ENCODE results near the gene NCOA1. TPM values are rescaled to one million over a fixed set of nuclear protein-coding genes. Genes with fewer than 3 reads are reported as not detected.
"Not testable (repeated sequence)": the region's sequence is repeated elsewhere in the genome, so short reads cannot be mapped to it uniquely, and the experiment has no call there.

The NCOA1 gene
- total and polyA plus RNA-seq, 5 experiments from 2014 or later: 13.0 to 44.8 (median 27.2) TPM

GRCh38 chr2:24531610-24532009, 40.6 kb downstream of the NCOA1 start:
- POLR2A ChIA-PET, ATAC-seq, H3K27ac Mint-ChIP-seq, H3K4me3 Mint-ChIP-seq, H3K27me3 Mint-ChIP-seq, DNase-seq: not testable (repeated sequence)
- peaks cover 0 to 85% (median 25%) of the 10 kb centered on the region in 9 donors for H3K9me3 Mint-ChIP-seq
- H3K36me3 Mint-ChIP-seq: peaks cover 26 to 60% (median 29%) of the 10 kb centered on the region in 3 donors
- peaks cover 29 to 54% (median 44%) of the 10 kb centered on the region in 4 donors for H3K4me1 Mint-ChIP-seq

- not testable (repeated sequence) for ATAC-seq
- H3K4me1 Mint-ChIP-seq: peaks cover 31 to 54% (median 47%) of the 10 kb centered on the region in 4 donors
These were observed 41.0 kb downstream of the NCOA1 start for GRCh38 chr2:24532057-24532456.

GRCh38 chr2:24533574-24533973, 42.5 kb downstream of the NCOA1 start:
- DNase-seq, H3K27ac Mint-ChIP-seq, H3K27me3 Mint-ChIP-seq, ATAC-seq, POLR2A ChIA-PET: not testable (repeated sequence)
- Mint-ChIP-seq H3K4me3 (peak overlapping the region in 3 of 10 donors; percentile 15 to 24 (median 15)), H3K9me3 (peaks cover 0 to 85% (median 27%) of the 10 kb centered on the region in 9 donors), H3K36me3 (peaks cover 29 to 58% (median 33%) of the 10 kb centered on the region in 3 donors), H3K4me1 (peaks cover 31 to 53% (median 45%) of the 10 kb centered on the region in 4 donors)

More at GRCh38 chr2:24532057-24532456, 41.0 kb downstream of the NCOA1 start:
- H3K4me3 Mint-ChIP-seq, POLR2A ChIA-PET, H3K27me3 Mint-ChIP-seq, DNase-seq: not testable (repeated sequence)
- H3K9me3 Mint-ChIP-seq: peaks cover 0 to 88% (median 25%) of the 10 kb centered on the region in 9 donors
- H3K27ac Mint-ChIP-seq: peak overlapping the region in 1 of 10 donors; percentile 80
- peaks cover 29 to 64% (median 30%) of the 10 kb centered on the region in 3 donors for H3K36me3 Mint-ChIP-seq

GRCh38 chr2:24538720-24539119, 47.7 kb downstream of the NCOA1 start:
- DNase-seq (no peak), ATAC-seq (no peak)
- Mint-ChIP-seq H3K9me3 (peaks cover 4 to 78% (median 36%) of the 10 kb centered on the region in 9 donors), H3K36me3 (peaks cover 33 to 52% (median 42%) of the 10 kb centered on the region in 3 donors), H3K4me1 (peaks cover 34 to 65% (median 56%) of the 10 kb centered on the region in 4 donors), H3K27ac (no peak overlapping the region), H3K27me3 (no peaks in the 10 kb centered on the region), H3K4me3 (peak overlapping the region in 1 of 10 donors; percentile 48)
- POLR2A ChIA-PET: no interaction called here

- Mint-ChIP-seq H3K36me3 (peaks cover 31 to 57% (median 47%) of the 10 kb centered on the region in 3 donors), H3K27me3 (no peaks in the 10 kb centered on the region), H3K27ac (no peak overlapping the region), H3K4me1 (peaks cover 38 to 65% (median 58%) of the 10 kb centered on the region in 4 donors), H3K9me3 (peaks cover 8 to 78% (median 37%) of the 10 kb centered on the region in 9 donors), H3K4me3 (no peak overlapping the region)
- POLR2A ChIA-PET: no interaction called here
- DNase-seq (no peak), ATAC-seq (no peak)
These were observed 48.2 kb downstream of the NCOA1 start for GRCh38 chr2:24539258-24539657.

- POLR2A ChIA-PET: no interaction called here
- Mint-ChIP-seq H3K9me3 (peaks cover 8 to 75% (median 32%) of the 10 kb centered on the region in 9 donors), H3K36me3 (peaks cover 27 to 58% (median 48%) of the 10 kb centered on the region in 3 donors), H3K27ac (no peak overlapping the region), H3K27me3 (no peaks in the 10 kb centered on the region), H3K4me3 (no peak overlapping the region), H3K4me1 (peaks cover 35 to 65% (median 56%) of the 10 kb centered on the region in 4 donors)
- DNase-seq (no peak), ATAC-seq (no peak)
These were observed 49.0 kb downstream of the NCOA1 start for GRCh38 chr2:24540011-24540477.

GRCh38 chr2:24541621-24542020, 50.6 kb downstream of the NCOA1 start:
- DNase-seq: no peak
- POLR2A ChIA-PET: no interaction called here
- no peaks in the 10 kb centered on the region for H3K27me3 Mint-ChIP-seq
- no peak overlapping the region for H3K4me3 Mint-ChIP-seq
- peaks cover 24 to 56% (median 46%) of the 10 kb centered on the region in 4 donors for H3K4me1 Mint-ChIP-seq
- peaks cover 17 to 46% (median 40%) of the 10 kb centered on the region in 3 donors for H3K36me3 Mint-ChIP-seq
- ATAC-seq: no peak
- H3K27ac Mint-ChIP-seq: no peak overlapping the region
- H3K9me3 Mint-ChIP-seq: peaks cover 8 to 64% (median 23%) of the 10 kb centered on the region in 9 donors

- Mint-ChIP-seq H3K27me3 (no peaks in the 10 kb centered on the region), H3K9me3 (peaks cover 8 to 60% (median 23%) of the 10 kb centered on the region in 9 donors), H3K4me3 (no peak overlapping the region), H3K4me1 (peaks cover 22 to 55% (median 40%) of the 10 kb centered on the region in 4 donors), H3K27ac (no peak overlapping the region), H3K36me3 (peaks cover 11 to 41% (median 37%) of the 10 kb centered on the region in 3 donors)
- POLR2A ChIA-PET: no interaction called here
- ATAC-seq (no peak), DNase-seq (no peak)
These were observed 51.3 kb downstream of the NCOA1 start for GRCh38 chr2:24542269-24542872.

- Mint-ChIP-seq H3K36me3 (peaks cover 11 to 46% (median 44%) of the 10 kb centered on the region in 3 donors), H3K4me1 (peaks cover 24 to 58% (median 40%) of the 10 kb centered on the region in 4 donors), H3K27me3 (no peaks in the 10 kb centered on the region), H3K27ac (peak overlapping the region in 6 of 10 donors; percentile 2 to 33 (median 13)), H3K9me3 (peaks cover 8 to 68% (median 26%) of the 10 kb centered on the region in 9 donors), H3K4me3 (no peak overlapping the region)
- ATAC-seq (no peak), DNase-seq (no peak)
- POLR2A ChIA-PET: no interaction called here
These were observed 52.2 kb downstream of the NCOA1 start for GRCh38 chr2:24543252-24543651.

GRCh38 chr2:24544456-24545115, 53.5 kb downstream of the NCOA1 start:
- Mint-ChIP-seq H3K27me3 (no peaks in the 10 kb centered on the region), H3K4me1 (peaks cover 21 to 46% (median 36%) of the 10 kb centered on the region in 4 donors), H3K4me3 (peak overlapping the region in 2 of 10 donors; percentile 0 to 12), H3K36me3 (peaks cover 14 to 51% (median 50%) of the 10 kb centered on the region in 3 donors), H3K9me3 (peaks cover 8 to 78% (median 29%) of the 10 kb centered on the region in 9 donors), H3K27ac (peak overlapping the region in 2 of 10 donors; percentile 13 to 58)
- no peak for DNase-seq
- POLR2A ChIA-PET: no interaction called here
- no peak for ATAC-seq

GRCh38 chr2:24546669-24547068, 55.6 kb downstream of the NCOA1 start:
- POLR2A ChIA-PET: no interaction called here
- H3K36me3 Mint-ChIP-seq: peaks cover 9 to 41% (median 41%) of the 10 kb centered on the region in 3 donors
- DNase-seq (no peak), ATAC-seq (no peak)
- no peak overlapping the region for H3K27ac Mint-ChIP-seq
- no peak overlapping the region for H3K4me3 Mint-ChIP-seq
- H3K4me1 Mint-ChIP-seq: peaks cover 25 to 52% (median 36%) of the 10 kb centered on the region in 4 donors
- H3K27me3 Mint-ChIP-seq: no peaks in the 10 kb centered on the region
- H3K9me3 Mint-ChIP-seq: peaks cover 7 to 68% (median 27%) of the 10 kb centered on the region in 9 donors

- ATAC-seq (no peak), DNase-seq (no peak)
- peaks cover 9 to 40% (median 27%) of the 10 kb centered on the region in 3 donors for H3K36me3 Mint-ChIP-seq
- no peak overlapping the region for H3K27ac Mint-ChIP-seq
- POLR2A ChIA-PET: no interaction called here
- H3K4me1 Mint-ChIP-seq: peaks cover 25 to 55% (median 37%) of the 10 kb centered on the region in 4 donors
- no peak overlapping the region for H3K4me3 Mint-ChIP-seq
- H3K27me3 Mint-ChIP-seq: no peaks in the 10 kb centered on the region
- peaks cover 0 to 54% (median 21%) of the 10 kb centered on the region in 9 donors for H3K9me3 Mint-ChIP-seq
These were observed 57.0 kb downstream of the NCOA1 start for GRCh38 chr2:24548058-24548457.

GRCh38 chr2:24550301-24550700, 59.2 kb downstream of the NCOA1 start:
- Mint-ChIP-seq H3K9me3 (peaks cover 0 to 45% (median 16%) of the 10 kb centered on the region in 9 donors), H3K27ac (peak overlapping the region in 4 of 10 donors; percentile 18 to 53 (median 42)), H3K4me1 (peaks cover 20 to 37% (median 25%) of the 10 kb centered on the region in 4 donors), H3K4me3 (peak overlapping the region in 1 of 10 donors; percentile 21), H3K36me3 (peaks cover 17 to 40% (median 22%) of the 10 kb centered on the region in 3 donors)
- POLR2A ChIA-PET, H3K27me3 Mint-ChIP-seq, ATAC-seq, DNase-seq: not testable (repeated sequence)

All from naive thymus-derived CD8-positive, alpha-beta T cell (primary cell).